Ureter (tissue), 1 donor: ENCODE measurements around the gene HSD11B2. TPM values are rescaled to one million over a fixed set of nuclear protein-coding genes. Genes with fewer than 3 reads are reported as not detected.
A peak's percentile ranks its signal among the peaks of the same experiment; 100 is the strongest.
"Not testable (repeated sequence)": the region's sequence is repeated elsewhere in the genome, so short reads cannot be mapped to it uniquely, and the experiment has no call there.

Experiments used
- DNase-seq: peaks from one replicate; pipeline ENCODE4 v3.0.0-alpha.2; 2020; ENCODE audit warnings: low spot score
- total RNA-seq: library from RNA; stranded (reverse); gene quantifications from one replicate; pipeline ENCODE4 v1.2.4, GENCODE V29; 2023
- donor health status: DM: yes; HTN: yes; CAD: no.

The HSD11B2 gene
- total RNA-seq, 1 donor from 2014 or later = 5.6 TPM

DNA sequence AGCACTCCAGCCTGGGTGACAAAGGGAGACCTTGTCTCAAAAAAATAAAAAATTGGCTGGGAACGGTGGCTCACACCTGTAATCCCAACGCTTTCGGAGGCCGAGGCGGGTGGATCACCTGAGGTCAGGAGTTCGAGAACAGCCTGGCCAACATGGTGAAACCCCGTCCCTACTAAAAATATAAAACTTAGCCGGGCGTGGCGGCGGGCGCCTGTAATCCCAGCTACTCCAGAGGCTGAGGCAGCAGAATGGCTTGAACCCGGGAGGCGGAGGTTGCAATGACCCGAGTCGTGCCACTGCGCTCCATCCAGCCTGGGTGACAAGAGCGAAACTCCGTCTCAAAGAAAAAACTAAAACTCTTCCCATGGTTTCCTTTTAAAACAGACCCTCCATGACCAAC is 15.5 kb upstream of the HSD11B2 start:
- DNase-seq = not testable (repeated sequence)

DNA sequence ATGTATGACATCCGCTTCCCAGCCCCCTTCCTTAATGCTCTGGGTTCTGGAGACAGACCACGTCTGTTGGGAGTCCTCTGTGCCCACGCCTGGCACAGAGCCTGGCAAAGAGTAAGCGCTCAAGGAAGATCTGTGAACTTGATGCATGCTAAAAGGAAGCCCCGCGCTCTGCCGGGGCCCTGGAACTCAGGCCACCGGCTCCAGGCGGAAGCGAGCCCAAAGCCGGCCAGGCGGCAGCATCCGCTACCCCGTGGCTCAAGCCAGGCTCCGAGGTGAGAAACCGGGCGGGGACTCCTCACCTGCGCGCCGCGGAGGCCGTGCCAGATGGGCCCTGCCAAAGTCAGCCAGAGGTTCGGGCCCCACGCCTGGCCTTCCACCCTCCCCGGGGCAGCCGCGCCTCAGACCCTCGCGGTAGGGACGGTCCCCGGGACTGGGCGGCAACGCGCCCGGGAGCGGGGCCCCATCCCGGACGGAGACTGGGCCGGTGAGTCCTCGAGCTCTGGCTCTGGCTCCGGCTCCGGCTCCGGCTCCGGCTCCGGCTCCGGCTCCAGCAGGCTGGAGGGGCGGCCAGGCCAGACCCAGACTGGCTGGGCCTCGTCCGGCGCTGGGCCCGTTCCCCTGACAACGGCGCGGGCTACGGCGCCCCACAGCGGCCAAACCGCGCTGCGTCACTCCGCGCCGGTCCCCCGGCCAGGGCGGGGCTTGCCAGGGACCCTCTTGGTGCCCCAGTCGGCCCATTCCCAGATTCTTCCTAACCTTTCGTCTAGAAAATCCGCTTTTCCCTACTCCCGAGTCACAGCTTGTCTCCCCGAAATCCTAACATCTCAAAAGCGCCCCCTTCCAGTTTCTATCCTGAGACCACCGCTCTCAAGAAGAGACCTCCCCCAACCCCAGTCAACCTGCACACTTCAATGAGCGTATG is 14.8 kb upstream of the HSD11B2 start, which contains the start of gene ZDHHC1:
Gene ZDHHC1, minus strand, starts transcription at position 606 of the 922 bp plus-strand sequence. CDS start 8,702 bp downstream, outside the sequence.
- DNase-seq = peak; percentile 71

- no peak for DNase-seq
Observed at GRCh38 chr16:67417333-67418061, 13.4 kb upstream of the HSD11B2 start.

GRCh38 chr16:67419502-67419901 is 11.4 kb upstream of the HSD11B2 start:
- no peak for DNase-seq

- DNase-seq = no peak
Observed at GRCh38 chr16:67419931-67420330, 11.0 kb upstream of the HSD11B2 start.

DNA sequence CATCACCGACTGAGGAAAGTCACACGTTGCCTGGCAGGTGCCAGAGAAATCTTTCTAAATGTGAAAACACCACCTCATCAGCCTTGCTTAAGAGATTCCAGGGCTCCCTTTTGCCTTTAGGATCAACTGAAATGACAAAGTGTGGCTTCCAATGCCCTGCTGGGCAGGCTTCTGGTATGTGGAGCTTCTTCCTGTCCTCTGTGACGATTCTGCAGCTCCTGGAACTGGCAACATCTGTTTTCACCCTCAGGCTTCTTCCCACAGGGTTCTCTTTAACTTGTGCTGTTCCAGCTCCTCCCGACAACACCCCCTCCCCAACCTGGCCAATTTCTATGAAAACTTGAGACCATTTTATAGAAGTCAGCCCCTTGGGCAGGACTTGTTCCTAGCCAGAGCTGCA is 9.9 kb upstream of the HSD11B2 start:
- no peak for DNase-seq

DNA sequence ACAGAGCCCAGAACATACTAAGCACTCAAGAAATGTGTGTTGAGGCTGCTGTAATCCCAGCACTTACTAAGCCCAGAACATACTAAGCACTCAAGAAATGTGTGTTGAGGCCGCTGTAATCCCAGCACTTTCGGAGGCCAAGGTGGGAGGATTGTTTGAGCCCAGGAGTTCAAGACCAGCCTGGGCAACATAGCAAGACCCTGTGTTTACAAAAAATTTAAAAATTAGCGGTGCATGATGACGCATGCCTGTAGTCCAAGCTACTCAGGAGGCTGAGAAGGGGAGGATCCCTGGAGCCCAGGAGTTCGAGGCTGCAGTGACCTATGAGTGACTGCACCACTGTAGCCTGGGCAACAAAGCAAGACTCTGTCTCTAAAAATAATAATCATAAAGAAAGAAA is 7.9 kb upstream of the HSD11B2 start:
- no peak for DNase-seq

- DNase-seq = no peak
Observed at GRCh38 chr16:67423611-67424260, 7.2 kb upstream of the HSD11B2 start.

DNA sequence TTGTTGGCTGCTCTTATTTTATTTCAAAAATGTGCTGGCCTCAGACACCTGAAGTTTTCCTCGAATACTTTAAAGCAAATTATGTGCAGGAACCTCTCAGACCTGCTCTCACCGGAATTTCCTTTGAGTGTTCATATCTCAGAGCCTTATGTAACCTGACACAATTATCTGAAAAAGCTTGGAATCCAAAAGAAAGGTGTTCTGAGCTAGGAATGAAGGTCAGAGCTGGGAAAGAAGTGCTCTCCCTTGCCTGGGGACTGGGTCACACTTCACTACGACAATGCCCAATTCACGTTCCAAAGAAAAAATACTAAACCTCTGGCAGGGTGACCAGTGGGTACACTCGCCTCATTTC is 6.7 kb upstream of the HSD11B2 start:
- DNase-seq = no peak

- no peak for DNase-seq
Observed at GRCh38 chr16:67425061-67425460, 5.9 kb upstream of the HSD11B2 start.

GRCh38 chr16:67425580-67425979 is 5.3 kb upstream of the HSD11B2 start:
- DNase-seq = no peak

- no peak for DNase-seq
Observed at GRCh38 chr16:67426022-67426421, 4.9 kb upstream of the HSD11B2 start.

DNA sequence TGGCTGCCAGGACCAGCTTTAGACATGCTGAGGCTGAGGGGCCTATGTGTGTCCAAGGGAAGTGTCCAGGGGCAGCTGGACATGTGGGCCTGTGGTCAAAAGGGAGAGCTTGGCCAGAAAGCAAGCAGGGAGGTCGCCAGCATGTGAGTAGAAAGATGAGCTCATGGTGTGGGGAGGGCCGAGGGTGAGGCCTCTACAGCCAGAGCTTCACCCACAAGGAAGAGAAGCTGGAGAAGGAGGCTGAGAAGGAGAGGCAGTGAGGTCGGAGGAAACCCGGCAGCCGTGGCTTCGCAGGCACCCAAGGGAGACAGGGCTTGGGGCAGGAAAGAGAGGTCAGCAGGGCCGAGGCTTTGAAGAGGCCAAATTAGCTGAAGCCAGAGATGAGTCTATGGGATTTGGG is 4.0 kb upstream of the HSD11B2 start:
- DNase-seq = no peak

DNA sequence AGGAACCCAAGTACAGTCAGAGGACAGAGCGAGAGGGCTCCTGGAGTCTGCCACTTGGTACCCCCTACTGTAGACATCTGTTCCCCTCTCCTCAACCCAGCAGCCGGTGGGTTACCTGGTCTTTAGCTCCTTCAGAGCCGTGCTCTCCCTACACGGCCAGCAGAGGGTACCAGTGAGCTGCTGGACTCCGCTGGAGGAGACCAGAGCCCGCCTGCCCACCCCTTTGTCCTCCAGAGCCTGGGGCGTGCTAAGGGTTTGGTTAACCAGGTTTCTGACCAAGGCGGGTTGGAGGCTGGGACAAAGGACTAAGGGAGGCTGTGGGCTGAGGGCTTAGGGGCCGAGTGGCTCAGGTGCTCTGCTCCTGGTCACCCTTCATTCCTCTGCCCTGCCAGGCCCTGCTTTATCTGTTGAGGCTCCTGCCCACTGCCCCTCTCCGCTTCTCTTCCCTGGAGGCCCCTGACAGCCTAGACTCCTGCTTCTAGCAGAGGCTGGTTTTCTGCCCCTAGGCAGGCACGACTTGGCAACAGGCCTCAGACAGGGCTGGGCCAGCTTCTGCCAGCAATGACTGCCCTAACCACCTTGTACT is 2.7 kb upstream of the HSD11B2 start:
- peak; percentile 69 for DNase-seq

DNA sequence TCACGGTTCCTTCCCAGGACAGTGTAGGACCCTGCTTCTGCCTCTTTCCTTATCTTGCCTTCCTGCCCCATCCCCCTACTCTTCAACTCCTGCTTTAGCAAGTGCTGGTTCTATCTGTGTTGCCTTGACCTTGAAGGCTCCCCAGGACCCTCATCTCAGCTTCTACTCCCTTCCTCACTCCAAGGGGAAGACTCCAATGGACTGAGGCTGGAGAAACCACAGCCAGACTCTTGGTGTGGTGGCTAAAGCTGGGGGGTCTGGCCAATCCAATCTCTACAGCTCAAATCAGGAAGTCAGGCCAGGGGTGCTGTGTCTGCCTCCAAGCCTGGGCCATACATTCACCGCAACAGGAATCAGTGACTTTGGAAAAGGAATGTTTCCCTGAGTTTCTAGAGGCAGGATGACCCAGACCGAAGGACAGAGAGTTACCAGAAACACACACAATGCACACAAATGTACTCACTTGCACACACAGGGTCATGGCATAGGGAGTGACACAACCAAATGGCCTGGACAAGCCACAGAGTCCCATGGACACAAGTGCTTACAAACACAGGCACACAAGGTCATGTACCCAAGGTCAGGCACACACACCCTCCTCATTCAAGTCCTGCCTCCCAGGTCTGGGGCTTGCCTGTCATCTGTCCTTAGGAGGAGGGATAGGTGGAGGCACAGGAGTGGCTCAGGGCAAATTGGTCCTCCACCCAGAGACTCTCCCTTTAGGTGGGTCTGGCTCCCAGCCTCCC is 1.7 kb upstream of the HSD11B2 start:
- DNase-seq = no peak

- no peak for DNase-seq
Observed at GRCh38 chr16:67429799-67430503, 970 bp upstream of the HSD11B2 start.

DNA sequence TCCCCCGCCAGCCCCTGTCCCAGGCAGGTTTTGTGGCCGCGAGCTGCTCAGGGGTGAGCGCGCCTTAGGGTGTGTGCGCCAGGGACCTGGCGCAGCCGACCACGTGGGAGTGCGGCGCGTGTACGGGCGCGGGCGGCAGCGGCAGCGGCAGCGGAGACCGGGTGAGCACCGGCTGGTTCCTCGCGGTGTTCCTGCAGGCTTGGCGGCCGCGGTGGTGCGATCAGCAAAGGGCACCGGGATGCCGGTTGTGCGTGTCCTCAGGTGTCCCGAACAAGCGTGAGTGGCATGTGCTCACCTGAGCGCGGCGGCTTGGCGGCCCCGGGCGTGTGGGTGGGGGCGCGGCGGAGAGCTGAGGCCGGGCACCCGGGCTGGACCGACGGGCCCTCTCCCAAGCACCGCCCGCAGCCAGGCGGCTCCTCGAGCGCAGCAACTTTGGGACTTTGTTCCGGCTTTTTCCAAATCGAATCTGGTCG is 381 bp upstream of the HSD11B2 start:
- no peak for DNase-seq

DNA sequence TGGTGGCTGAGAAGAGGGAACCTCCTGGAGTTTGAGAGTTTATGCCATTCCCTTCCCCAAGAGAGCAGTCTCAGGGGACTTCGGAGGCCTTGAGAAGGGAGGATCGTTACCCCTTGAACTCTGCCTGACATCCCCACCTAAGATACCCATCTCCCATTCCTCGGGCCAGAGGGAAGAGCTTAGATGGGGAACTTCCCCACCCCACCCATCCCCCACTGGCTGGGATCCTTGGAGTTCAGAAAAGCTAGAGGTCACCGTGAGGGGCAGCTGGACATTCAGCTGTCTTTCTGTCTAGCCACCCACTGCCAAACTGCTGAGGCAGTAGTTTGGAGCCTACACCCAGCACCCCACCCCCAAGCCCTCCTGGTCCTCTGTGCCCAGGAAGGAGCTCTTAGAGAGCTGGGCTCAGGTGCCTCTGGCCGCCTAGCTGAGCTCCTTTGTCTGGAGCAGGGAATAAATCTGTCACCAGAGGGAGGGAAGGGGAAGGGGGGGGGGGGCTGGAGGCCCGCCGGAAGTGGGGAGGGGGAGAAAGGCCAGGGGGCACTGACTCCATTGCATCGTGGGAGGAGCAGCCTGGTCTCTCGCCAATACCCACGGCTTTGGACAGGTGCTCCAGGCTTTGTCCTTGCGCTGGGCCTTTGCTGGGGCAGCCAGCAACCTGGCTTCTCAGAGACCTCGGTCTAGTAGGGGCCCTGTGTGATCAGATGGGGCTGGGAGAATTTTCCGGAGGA is 1.0 kb downstream of the HSD11B2 start:
- no peak for DNase-seq

DNA sequence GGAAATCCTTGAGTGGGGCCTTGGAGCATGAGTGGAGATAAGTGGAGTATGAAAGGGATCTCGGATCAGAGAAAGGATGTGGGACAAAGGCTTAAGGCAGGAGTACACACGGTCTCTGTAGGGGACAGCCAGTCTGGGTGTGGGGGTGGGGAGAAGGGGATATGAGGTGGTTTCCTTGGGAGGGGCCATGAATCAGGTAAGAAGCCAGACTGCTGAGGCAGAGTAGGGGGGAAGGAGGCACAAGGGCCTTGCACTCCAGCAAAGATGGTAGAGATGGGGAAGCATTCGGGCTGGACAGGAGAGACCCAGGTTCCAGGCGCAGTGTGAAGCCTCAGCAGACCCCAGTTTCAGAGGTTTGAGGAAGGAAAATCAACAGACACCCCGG is 1.6 kb downstream of the HSD11B2 start:
- DNase-seq = no peak
